Measurements from ENCODE around the gene ADGRL3.

DNA sequence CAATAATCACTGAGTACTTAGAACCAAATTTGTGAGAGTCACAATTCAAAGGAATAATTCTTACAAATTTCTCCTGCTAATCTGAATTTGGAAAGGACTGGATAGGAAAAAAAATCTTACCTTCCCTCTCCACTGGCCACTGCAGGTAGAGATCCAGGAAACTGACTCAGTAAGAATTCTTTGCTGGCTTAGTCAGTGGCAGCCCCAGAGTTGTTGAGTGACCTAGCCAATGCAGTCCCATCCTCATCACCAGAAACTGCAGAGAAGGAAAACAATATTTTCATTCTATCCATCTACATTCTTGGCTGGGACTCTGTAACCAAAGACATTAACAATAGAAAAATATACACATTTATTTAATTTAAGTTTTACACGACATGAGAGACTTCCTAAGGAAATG is 572.0 kb downstream of the ADGRL3 start:
- TF ChIP-seq, protein P1, sequence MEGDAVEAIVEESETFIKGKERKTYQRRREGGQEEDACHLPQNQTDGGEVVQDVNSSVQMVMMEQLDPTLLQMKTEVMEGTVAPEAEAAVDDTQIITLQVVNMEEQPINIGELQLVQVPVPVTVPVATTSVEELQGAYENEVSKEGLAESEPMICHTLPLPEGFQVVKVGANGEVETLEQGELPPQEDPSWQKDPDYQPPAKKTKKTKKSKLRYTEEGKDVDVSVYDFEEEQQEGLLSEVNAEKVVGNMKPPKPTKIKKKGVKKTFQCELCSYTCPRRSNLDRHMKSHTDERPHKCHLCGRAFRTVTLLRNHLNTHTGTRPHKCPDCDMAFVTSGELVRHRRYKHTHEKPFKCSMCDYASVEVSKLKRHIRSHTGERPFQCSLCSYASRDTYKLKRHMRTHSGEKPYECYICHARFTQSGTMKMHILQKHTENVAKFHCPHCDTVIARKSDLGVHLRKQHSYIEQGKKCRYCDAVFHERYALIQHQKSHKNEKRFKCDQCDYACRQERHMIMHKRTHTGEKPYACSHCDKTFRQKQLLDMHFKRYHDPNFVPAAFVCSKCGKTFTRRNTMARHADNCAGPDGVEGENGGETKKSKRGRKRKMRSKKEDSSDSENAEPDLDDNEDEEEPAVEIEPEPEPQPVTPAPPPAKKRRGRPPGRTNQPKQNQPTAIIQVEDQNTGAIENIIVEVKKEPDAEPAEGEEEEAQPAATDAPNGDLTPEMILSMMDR (IDR thresholded peaks at IDR 0.05; ENCODE audit: borderline replicate concordance, extremely low read depth, low read length, poor library complexity, severe bottlenecking), result no peak
- TF ChIP-seq EZH2 (IDR thresholded peaks at IDR 0.05; ENCODE audit: borderline replicate concordance, low read depth, low read length, severe bottlenecking), result no peak
